MM.1S (cell line): ENCODE data around the gene LPIN2.

Experiments used
- DNase-seq: peaks from one replicate; pipeline ENCODE4 v3.0.0-alpha.2; 2015
- H2AFZ ChIP-seq: fragments of 300-600 bp; sonication (generic); 2 replicates; pipeline ENCODE4 v1.6.0; 2016; ENCODE audit warnings: antibody characterized with exemption, low read length
- H3F3A ChIP-seq: fragments of 300-600 bp; sonication (generic); 2 replicates; pipeline ENCODE4 v1.6.1; 2016; ENCODE audit warnings: mild to moderate bottlenecking, antibody characterized with exemption, low read length, moderate library complexity, mixed read lengths; ENCODE audit not compliant: insufficient read depth
- H3K27ac ChIP-seq: fragments of 300-600 bp; sonication (generic); 2 replicates; pipeline ENCODE4 v1.5.1; 2016; ENCODE audit warnings: mild to moderate bottlenecking, low read length
- H3K27me3 ChIP-seq: fragments of 300-600 bp; sonication (generic); replicated peaks from 2 replicates; pipeline ENCODE4 v1.6.0; 2016; ENCODE audit warnings: low read length; ENCODE audit not compliant: insufficient read depth
- H3K36me3 ChIP-seq: fragments of 300-600 bp; sonication (generic); replicated peaks from 2 replicates; pipeline ENCODE4 v1.6.1; 2016; ENCODE audit warnings: mild to moderate bottlenecking, low read length, mixed read lengths; ENCODE audit not compliant: insufficient read depth
- H3K4me1 ChIP-seq: fragments of 300-600 bp; sonication (generic); 2 replicates; pipeline ENCODE4 v1.6.1; 2016; ENCODE audit warnings: low read length, mixed read lengths
- H3K4me2 ChIP-seq: fragments of 300-600 bp; sonication (generic); 2 replicates; pipeline ENCODE4 v1.6.0; 2016; ENCODE audit warnings: low read depth, low read length
- H3K4me3 ChIP-seq: fragments of 300-600 bp; sonication (generic); 2 replicates; pipeline ENCODE4 v1.5.1; 2016; ENCODE audit warnings: low read length, mixed read lengths
- H3K79me2 ChIP-seq: fragments of 300-600 bp; sonication (generic); 2 replicates; pipeline ENCODE4 v1.6.1; 2016; ENCODE audit warnings: mixed run types, low read length, mixed read lengths
- H3K9ac ChIP-seq: fragments of 300-600 bp; sonication (generic); 2 replicates; pipeline ENCODE4 v1.6.1; 2016; ENCODE audit warnings: low read length, mixed read lengths
- H3K9me2 ChIP-seq: fragments of 300-600 bp; sonication (generic); replicated peaks from 2 replicates; pipeline ENCODE4 v1.6.1; 2016; ENCODE audit warnings: mild to moderate bottlenecking, low read length, mixed read lengths; ENCODE audit not compliant: insufficient read depth
- H3K9me3 ChIP-seq: fragments of 300-600 bp; sonication (generic); replicated peaks from 2 replicates; pipeline ENCODE4 v1.6.1; 2016; ENCODE audit warnings: mild to moderate bottlenecking, low read length, mixed read lengths; ENCODE audit not compliant: insufficient read depth
- H4K20me1 ChIP-seq: fragments of 300-600 bp; sonication (generic); 2 replicates; pipeline ENCODE4 v1.6.1; 2016; ENCODE audit warnings: mild to moderate bottlenecking, low read length, moderate library complexity, mixed read lengths; ENCODE audit not compliant: insufficient read depth
- EZH2 ChIP-seq: fragments of 300-600 bp; sonication (generic); optimal IDR thresholded peaks from 2 replicates; pipeline ENCODE3; 2017; ENCODE audit warnings: low read depth, mild to moderate bottlenecking, antibody characterized with exemption, low read length, mixed read lengths
- EZH2phosphoT487 ChIP-seq: fragments of 300-600 bp; sonication (generic); IDR thresholded peaks from 2 replicates; pipeline ENCODE4 v1.6.1; 2018; ENCODE audit warnings: antibody characterized with exemption, low read length
- TF ChIP-seq, protein P1 (sequence below): fragments of 300-600 bp; sonication (generic); IDR thresholded peaks from 2 replicates; pipeline ENCODE4 v1.5.1; 2016; ENCODE audit warnings: antibody characterized with exemption, low read length, mixed read lengths

LPIN2 gene

DNA sequence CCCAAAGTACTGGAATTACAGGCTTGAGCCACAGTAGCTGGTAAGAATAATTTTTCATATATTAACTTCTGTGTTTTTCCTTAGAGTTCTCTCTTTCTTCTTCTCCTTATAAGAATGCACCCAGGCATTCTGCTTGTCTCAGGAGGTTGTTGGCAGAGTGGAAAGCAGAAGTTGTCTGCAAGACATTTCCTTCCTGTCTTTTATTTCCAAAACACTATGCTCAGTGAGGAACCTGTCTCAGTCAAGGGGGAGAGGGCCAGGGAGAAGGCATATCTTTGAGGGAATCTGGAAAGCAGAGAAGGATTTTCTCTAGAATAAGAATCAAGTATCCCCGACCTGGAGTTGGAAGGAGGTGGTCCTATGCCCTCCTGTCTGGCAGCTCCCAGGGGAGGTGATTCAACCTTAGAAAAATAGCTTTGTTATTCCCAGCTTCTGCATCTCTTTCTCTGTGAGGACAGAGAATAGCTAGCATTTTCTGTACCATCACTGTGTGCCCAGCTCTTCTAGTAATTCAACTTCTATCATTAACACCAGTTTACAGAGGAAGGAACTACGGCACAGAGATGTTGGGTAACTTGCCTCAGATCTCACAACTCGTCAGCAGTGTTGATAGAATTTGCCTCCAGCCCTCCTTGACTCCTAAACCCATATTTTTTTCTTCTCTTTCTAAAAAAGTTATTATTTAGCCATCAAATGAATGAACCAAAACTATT, 3.8 kb upstream of the LPIN2 start:
- Histone ChIP-seq H4K20me1 (no peaks in the 10 kb centered on the region), H3K27ac (no peak overlapping the region), H3K9ac (no peak overlapping the region), H3K27me3 (no peaks in the 10 kb centered on the region), H3K9me3 (no peaks in the 10 kb centered on the region), H3K79me2 (peaks cover under 1% of the 10 kb centered on the region), H3K4me1 (0 out of 2 replicates have a peak, but pooled peaks cover 5% of the 10 kb centered on the region), H3K4me2 (peak overlapping the region; percentile 10; the same call in 1 of the 2 replicates), H2AFZ (no peak overlapping the region), H3K9me2 (no peaks in the 10 kb centered on the region), H3F3A (no peaks in the 10 kb centered on the region), H3K4me3 (no peak overlapping the region), H3K36me3 (no peaks in the 10 kb centered on the region)
- TF ChIP-seq EZH2phosphoT487, result no peak
- TF ChIP-seq, protein P1, sequence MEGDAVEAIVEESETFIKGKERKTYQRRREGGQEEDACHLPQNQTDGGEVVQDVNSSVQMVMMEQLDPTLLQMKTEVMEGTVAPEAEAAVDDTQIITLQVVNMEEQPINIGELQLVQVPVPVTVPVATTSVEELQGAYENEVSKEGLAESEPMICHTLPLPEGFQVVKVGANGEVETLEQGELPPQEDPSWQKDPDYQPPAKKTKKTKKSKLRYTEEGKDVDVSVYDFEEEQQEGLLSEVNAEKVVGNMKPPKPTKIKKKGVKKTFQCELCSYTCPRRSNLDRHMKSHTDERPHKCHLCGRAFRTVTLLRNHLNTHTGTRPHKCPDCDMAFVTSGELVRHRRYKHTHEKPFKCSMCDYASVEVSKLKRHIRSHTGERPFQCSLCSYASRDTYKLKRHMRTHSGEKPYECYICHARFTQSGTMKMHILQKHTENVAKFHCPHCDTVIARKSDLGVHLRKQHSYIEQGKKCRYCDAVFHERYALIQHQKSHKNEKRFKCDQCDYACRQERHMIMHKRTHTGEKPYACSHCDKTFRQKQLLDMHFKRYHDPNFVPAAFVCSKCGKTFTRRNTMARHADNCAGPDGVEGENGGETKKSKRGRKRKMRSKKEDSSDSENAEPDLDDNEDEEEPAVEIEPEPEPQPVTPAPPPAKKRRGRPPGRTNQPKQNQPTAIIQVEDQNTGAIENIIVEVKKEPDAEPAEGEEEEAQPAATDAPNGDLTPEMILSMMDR, result no peak
- DNase-seq, result no peak

- no peak overlapping the region for H3K4me2 ChIP-seq
- no peak for DNase-seq
- H3K4me3 ChIP-seq, result no peak overlapping the region
- no peaks in the 10 kb centered on the region for H3F3A ChIP-seq
- no peak for TF ChIP-seq EZH2
- TF ChIP-seq, protein P1, result no peak
- no peak for TF ChIP-seq EZH2phosphoT487
- H2AFZ ChIP-seq, result no peak overlapping the region
- no peaks in the 10 kb centered on the region for H3K9me3 ChIP-seq
- H3K36me3 ChIP-seq, result no peaks in the 10 kb centered on the region
- no peak overlapping the region for H3K27ac ChIP-seq
- H3K79me2 ChIP-seq, result peaks cover 9% of the 10 kb centered on the region
- no peak overlapping the region for H3K9ac ChIP-seq
- no peaks in the 10 kb centered on the region for H4K20me1 ChIP-seq
- no peaks in the 10 kb centered on the region for H3K9me2 ChIP-seq
- 0 out of 2 replicates have a peak, but pooled peaks cover 5% of the 10 kb centered on the region for H3K4me1 ChIP-seq
- no peaks in the 10 kb centered on the region for H3K27me3 ChIP-seq
Observed at GRCh38 chr18:3015851-3016250, 2.9 kb upstream of the LPIN2 start.

DNA sequence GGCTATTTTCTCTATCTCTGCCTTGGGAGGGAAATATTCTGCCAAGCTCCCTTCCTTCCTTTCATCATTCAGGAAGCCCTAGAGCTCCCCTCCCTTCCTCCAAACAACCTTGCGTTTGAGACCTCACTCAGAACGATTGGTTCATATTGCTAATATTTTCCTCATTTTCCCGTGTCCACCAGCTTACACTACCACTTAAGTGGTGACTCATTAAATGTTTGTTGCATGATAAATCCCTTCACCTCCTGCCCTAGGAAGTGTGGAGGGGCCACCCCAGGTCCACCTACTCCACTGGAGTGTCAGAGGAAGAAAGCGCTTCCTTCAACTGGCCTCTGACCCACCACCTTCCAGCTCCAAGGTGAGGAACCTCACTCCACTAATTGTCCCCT, 2.3 kb upstream of the LPIN2 start:
- H3F3A ChIP-seq, result no peaks in the 10 kb centered on the region
- H3K4me3 ChIP-seq, result no peak overlapping the region
- 0 out of 2 replicates have a peak, but pooled peaks cover 5% of the 10 kb centered on the region for H3K4me1 ChIP-seq
- no peaks in the 10 kb centered on the region for H3K27me3 ChIP-seq
- H3K9me2 ChIP-seq, result no peaks in the 10 kb centered on the region
- H3K79me2 ChIP-seq, result peaks cover 11% of the 10 kb centered on the region
- no peak for TF ChIP-seq EZH2phosphoT487
- TF ChIP-seq, protein P1, result no peak
- no peak for TF ChIP-seq EZH2
- no peak for DNase-seq
- no peak overlapping the region for H3K27ac ChIP-seq
- no peaks in the 10 kb centered on the region for H4K20me1 ChIP-seq
- no peaks in the 10 kb centered on the region for H3K9me3 ChIP-seq
- H3K9ac ChIP-seq, result no peak overlapping the region
- no peaks in the 10 kb centered on the region for H3K36me3 ChIP-seq
- H3K4me2 ChIP-seq, result no peak overlapping the region
- no peak overlapping the region for H2AFZ ChIP-seq
